NCI-H510A treated with DMSO at 0.1 percent for 48 hours (cell line): ENCODE data around the gene PLCD1.
"Not testable (repeated sequence)": the region's sequence is repeated elsewhere in the genome, so short reads cannot be mapped to it uniquely, and the experiment has no call there.

Source experiments
- DNase-seq: peaks from one replicate; lab custom pipeline; 2025; lab: John Stamatoyannopoulos, UW

The PLCD1 gene

GRCh38 chr3:38029400-38030125, at the start of gene PLCD1:
Gene PLCD1, minus strand, starts transcription at chr3:38029642. Its CDS starts 103 bp downstream, at chr3:38029539.
- DNase-seq: no peak

GRCh38 chr3:38077073-38077472, 47.6 kb upstream of the PLCD1 start:
- not testable (repeated sequence) for DNase-seq

- no peak for DNase-seq
Observed at GRCh38 chr3:38070013-38070412, 40.6 kb upstream of the PLCD1 start.

GRCh38 chr3:38067508-38068233, 38.2 kb upstream of the PLCD1 start:
- DNase-seq: no peak

DNA sequence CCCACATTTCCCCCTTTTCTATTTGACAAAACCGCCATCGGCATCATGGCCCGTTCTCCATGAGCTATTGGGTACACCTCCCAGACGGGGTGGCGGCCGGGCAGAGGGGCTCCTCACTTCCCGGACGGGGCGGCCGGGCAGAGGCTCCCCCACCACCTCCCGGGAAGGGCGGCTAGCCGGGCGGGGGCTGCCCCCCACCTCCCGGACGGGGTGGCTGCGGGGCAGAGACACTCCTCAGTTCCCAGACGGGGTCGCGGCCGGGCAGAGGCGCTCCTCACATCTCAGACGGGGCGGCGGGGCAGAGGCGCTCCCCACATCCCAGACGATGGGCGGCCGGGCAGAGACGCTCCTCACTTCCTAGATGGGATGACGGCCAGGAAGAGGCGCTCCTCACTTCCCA, 35.0 kb upstream of the PLCD1 start:
- not testable (repeated sequence) for DNase-seq

DNA sequence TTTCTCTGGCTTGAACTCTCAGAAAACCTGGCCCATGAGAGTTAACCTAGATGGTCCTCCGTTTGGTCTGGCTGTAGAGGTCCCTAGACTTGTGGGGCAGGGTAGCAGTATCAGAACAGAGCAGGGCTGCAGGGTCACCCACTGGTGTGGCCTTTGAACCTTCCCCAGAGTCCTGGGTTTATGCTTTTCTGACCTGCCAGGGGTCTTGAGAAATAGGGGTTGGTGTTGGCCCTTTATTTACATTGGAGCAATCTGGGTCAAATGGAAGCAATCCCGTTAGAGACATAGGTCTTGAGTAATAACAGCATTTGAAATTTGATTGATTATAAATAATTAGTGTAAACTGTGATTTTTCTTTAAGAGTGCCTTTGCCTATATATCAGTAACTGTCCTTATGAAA, 33.4 kb upstream of the PLCD1 start:
- no peak for DNase-seq

DNA sequence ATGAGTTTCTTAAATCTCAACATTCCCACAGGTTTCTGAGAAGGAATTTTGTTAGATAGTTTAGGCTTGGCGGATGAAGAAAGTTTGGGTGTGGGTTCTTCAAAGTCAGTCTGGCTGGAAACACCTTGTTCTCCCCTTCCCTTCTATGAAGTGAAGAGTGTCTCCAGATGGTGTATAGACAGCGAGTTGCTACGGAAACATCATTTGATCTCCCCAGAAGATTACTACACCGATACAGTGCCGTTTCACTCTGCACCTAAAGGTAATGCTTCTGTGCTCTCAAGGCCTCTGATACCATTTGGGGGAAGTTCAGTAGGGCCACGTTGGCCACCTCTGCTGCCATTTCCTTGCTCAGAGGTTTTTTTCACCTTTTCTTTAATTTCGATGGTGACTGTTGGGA, 30.1 kb upstream of the PLCD1 start:
- no peak for DNase-seq

- no peak for DNase-seq
Observed at GRCh38 chr3:38059148-38059547, 29.7 kb upstream of the PLCD1 start.

GRCh38 chr3:38054499-38055001, 25.1 kb upstream of the PLCD1 start:
- DNase-seq: no peak

GRCh38 chr3:38053813-38054498, 24.5 kb upstream of the PLCD1 start:
- DNase-seq: not testable (repeated sequence)

DNA sequence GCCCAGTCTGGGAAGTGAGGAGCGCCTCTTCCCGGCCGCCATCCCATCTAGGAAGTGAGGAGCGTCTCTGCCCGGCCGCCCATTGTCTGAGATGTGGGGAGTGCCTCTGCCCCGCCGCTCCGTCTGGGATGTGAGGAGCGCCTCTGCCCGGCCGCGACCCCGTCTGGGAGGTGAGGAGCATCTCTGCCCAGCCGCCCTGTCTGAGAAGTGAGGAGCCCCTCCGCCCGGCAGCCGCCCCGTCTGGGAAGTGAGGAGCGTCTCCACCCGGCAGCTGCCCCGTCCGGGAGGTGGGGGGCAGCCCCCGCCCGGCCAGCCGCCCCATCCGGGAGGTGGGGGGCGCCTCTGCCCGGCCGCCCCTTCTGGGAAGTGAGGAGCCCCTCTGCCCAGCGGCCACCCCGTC, 23.8 kb upstream of the PLCD1 start:
- not testable (repeated sequence) for DNase-seq

DNA sequence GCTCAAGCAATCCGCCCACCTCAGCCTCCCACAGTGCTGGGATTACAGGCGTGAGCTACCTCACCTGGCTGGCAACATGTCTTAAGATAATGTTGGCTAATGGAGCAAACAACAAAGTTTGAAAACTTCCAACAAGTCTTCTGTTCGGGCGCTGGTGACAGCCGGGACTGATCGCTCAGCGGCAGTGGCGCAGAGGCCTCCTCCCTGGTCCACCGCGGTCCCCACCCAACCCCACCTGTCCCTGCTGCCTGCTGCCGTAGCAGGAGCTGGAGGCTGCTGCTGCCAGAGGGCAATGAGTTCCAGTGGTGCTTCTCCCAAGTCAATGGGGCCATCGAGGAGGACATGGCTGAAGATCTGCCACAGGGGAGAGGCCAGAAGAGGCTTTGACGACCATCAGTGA, 21.7 kb upstream of the PLCD1 start:
- no peak for DNase-seq

DNA sequence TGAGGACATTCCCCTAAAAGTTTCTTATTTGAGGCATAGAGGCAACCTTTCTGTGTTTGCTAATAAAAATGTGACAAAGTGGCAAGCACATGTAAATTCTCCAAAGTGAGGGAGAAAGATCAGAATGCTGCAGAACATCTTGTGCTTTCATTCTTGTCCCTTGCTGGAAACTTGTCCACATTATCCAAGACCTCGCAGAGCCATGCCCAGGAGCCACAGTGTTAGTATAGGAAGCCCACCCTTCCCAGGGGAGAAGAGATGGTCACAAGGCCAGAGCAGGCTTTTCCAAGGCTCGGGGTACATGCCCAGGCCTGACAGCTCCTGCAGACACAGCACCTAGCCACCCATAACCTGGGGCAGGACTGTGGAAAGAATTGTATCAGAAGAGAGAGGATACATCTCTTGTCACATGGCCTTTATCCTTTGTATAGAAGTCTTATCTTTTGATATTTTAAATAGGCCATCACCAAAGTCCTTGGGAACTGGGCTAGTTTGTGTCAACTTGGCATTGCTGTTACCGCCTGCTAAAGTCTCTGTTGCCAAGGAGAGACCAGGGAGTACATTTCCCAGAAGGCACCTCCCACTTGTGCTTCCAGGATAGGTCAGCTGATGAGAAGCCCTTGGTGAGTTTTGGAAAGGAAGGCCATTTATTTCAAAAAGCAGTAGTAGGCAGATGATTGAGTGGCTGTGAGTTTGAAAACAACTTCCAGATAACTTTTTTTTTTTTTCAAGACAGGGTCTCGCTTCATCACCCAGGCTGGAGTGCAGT, 20.1 kb upstream of the PLCD1 start:
- no peak for DNase-seq

DNA sequence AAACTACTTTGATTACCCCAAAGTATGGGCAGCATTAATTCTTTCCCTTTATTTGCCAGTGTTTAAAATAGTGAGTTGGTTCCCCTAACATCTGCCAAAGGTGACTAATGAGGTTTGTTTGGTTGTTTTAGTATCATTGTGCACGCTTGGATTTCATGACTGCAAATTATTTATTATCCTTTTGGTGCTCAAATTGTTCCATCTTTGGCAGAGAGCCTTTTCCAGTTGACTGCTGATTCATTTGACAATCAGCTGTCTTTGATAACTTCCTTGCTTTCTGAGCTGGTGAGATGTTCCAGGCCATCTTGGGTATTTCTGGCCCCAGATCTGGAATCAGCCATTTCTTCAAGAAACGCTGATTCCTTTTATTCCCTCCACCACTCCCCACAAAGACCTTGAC, 18.5 kb upstream of the PLCD1 start:
- no peak for DNase-seq

- no peak for DNase-seq
Observed at GRCh38 chr3:38046821-38047220, 17.4 kb upstream of the PLCD1 start.

DNA sequence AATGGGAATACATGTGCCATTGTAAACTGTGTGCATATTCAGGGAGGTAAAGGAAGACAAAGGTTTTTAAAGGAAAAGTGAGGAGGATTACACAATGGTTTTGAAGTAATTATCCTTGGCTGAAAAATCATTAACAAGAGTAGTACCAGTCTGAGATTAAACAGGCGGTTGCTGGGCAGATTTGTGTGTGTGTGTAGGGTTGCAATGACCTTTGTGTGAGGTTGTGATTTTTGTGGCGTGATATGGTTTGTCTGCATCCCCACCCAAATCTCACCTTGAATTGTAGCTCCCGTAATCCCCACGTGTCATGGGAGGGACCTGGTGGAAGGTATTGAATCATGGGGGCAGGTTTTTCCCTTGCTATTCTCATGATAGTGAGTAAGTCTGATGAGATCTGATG, 16.6 kb upstream of the PLCD1 start:
- no peak for DNase-seq

DNA sequence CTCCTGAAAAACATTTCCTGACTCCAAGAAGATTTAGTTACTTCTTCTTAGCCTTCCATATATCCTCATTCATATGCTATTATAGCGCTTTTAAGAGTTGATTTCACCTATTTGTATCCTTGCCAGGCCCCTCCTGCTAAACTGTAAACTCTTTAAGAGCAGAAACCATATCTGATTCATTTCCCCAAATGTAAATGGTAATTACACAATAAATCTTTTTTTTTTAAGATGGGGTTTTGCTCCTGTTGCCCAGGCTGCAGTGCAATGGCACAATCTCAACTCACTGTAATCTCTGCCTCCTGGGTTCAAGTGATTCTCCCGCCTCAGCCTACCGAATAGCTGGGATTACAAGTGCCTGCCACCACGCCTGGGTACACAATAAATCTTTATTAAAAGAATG, 14.0 kb upstream of the PLCD1 start:
- DNase-seq: no peak

GRCh38 chr3:38040401-38040800, 11.0 kb upstream of the PLCD1 start:
- DNase-seq: no peak

DNA sequence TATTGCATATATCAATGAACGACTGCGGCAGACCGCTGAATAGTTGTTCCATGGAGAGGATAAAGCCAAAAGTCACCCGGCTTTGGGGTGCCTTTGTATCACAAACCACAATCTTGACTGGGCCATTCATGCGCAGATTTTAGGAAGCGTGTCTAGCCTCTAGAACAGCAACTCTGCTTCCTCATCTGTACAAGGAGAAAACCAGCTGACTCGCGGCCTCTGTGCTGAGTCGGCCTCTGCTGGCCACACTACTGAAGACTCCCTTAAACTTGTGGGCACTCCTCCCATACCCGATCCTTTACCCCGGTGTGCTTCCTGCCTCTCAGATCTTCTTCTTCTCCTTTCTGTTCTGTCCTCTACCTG, 10.4 kb upstream of the PLCD1 start:
- DNase-seq: no peak

GRCh38 chr3:38039101-38039898, 9.9 kb upstream of the PLCD1 start, which contains the start of gene DLEC1:
Gene DLEC1, plus strand, starts transcription at chr3:38039208. Its CDS starts 18 bp downstream, at chr3:38039226.
- no peak for DNase-seq

- DNase-seq: no peak
Observed at GRCh38 chr3:38038447-38038911, 9.0 kb upstream of the PLCD1 start.
